Dendritic cell treated with granulocyte-macrophage colony-stimulating factor and Interleukin-4, amounts not matched to agents 40 ng/mL and 50 ng/mL, for 4 days (primary cell): ENCODE measurements around the gene COX19.

Experiments used
- H3K27ac Mint-ChIP-seq: one replicate; pipeline ENCODE4 v1.8.0; 2022; ENCODE audit warnings: mild to moderate bottlenecking, mixed read lengths
- H3K27me3 Mint-ChIP-seq: one replicate; pipeline ENCODE4 v1.8.0; 2022; ENCODE audit warnings: mild to moderate bottlenecking, mixed read lengths
- H3K36me3 Mint-ChIP-seq: one replicate; pipeline ENCODE4 v1.8.0; 2022; ENCODE audit warnings: low read depth, mixed read lengths
- H3K4me1 Mint-ChIP-seq: one replicate; pipeline ENCODE4 v1.8.0; 2022; ENCODE audit warnings: low read depth, mixed read lengths
- H3K4me3 Mint-ChIP-seq: one replicate; pipeline ENCODE4 v1.8.0; 2022; ENCODE audit warnings: mild to moderate bottlenecking, moderate library complexity, mixed read lengths
- H3K9me3 Mint-ChIP-seq: one replicate; pipeline ENCODE4 v1.8.0; 2022; ENCODE audit warnings: mixed read lengths
- intact Hi-C: fragments of 100-400 bp; cut with micrococcal nuclease; formaldehyde crosslinking; loops from one replicate; pipeline ENCODE4 v1.15.0; 2022

The COX19 gene

GRCh38 chr7:959271-959670 is 16.1 kb downstream of the COX19 start:
- Mint-ChIP-seq H3K4me3 (no peak overlapping the region), H3K36me3 (no peaks in the 10 kb centered on the region), H3K27ac (no peak overlapping the region), H3K27me3 (peaks cover 40% of the 10 kb centered on the region), H3K9me3 (no peaks in the 10 kb centered on the region), H3K4me1 (peaks cover 68% of the 10 kb centered on the region)
- intact Hi-C loops: no loop called here

- intact Hi-C loops: no loop called here
- Mint-ChIP-seq H3K9me3 (no peaks in the 10 kb centered on the region), H3K27me3 (peaks cover 38% of the 10 kb centered on the region), H3K27ac (peak overlapping the region; percentile 60), H3K4me1 (peaks cover 60% of the 10 kb centered on the region), H3K36me3 (no peaks in the 10 kb centered on the region), H3K4me3 (peak overlapping the region; percentile 4)
Measured at GRCh38 chr7:958221-959200, 16.8 kb downstream of the COX19 start.

GRCh38 chr7:957418-958220 is 17.7 kb downstream of the COX19 start:
- Mint-ChIP-seq H3K9me3 (no peaks in the 10 kb centered on the region), H3K4me3 (no peak overlapping the region), H3K27ac (peak overlapping the region; percentile 60), H3K4me1 (peaks cover 61% of the 10 kb centered on the region), H3K36me3 (no peaks in the 10 kb centered on the region), H3K27me3 (peaks cover 34% of the 10 kb centered on the region)
- intact Hi-C loops: no loop called here

DNA sequence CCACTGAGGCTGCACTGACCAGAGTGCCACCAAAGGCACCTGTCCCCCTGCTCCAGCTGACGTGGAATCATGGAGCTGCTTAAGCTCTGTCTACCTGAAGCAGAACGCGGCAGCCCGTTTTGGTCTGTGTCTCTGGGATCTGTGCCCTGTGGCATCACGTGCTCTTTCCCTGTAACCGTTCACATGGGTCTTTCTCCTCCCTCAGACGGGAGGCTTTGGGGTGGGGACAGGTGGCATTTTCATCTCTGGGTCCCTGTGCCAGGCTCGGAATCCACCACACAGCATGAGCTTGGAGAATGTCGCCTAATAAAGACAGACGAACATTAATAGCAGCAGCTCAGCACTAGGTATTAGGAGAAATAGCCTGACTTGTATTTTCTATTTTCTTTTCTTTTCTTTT is 19.3 kb downstream of the COX19 start:
- no peaks in the 10 kb centered on the region for H3K9me3 Mint-ChIP-seq
- H3K27ac Mint-ChIP-seq: no peak overlapping the region
- intact Hi-C loops: no loop called here
- H3K27me3 Mint-ChIP-seq: peaks cover 26% of the 10 kb centered on the region
- H3K4me1 Mint-ChIP-seq: peaks cover 66% of the 10 kb centered on the region
- H3K4me3 Mint-ChIP-seq: no peak overlapping the region
- H3K36me3 Mint-ChIP-seq: peaks cover 6% of the 10 kb centered on the region

DNA sequence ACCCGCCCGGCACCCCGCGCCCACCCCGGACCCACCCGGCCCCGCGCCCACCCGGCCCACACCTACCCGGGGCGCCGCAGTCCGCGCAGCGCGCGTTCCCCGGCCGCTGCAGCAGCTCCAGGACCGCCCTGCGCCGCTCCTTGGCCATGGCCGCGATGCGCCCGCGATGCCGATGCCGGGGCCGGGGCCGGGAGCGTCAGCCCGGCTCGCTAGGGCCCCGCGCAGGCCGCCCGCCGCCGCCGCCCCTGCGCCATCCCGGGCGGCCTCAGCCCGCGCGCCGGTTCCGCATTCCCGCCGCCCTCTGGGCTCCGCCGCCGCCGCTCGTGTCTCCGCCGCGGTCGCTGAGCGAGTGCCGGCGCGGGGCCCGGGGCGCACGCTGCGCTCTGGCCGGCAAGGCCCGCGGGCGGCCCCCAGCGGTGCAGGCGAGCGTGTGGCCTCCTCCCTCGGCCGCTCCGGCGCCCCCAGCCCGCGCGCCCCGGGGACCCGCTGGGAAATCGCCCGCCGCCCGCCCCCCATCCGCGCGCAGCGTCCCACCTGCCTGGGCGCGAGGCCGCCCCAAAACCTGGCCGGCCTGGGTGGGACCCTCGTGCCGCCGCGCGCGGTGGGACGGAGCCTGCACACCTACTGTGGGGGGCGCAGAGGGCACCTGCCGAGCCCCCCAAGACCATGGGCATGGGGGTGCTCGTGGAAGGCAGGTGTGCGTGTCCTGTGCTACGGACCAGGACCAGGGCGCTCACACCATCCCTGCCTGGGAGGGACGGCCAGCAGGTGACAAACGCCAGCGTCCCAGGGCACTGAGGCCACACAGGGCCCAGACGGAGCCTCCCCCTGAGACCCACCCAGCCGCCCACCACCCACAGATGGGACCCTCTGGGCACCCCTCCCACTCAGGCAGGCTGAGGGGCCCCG is 20.8 kb downstream of the COX19 start, which contains the start of gene ADAP1:
ADAP1 (minus strand) TSS at position 351 of the 909 bp plus-strand sequence; CDS start at position 148, 203 bp downstream.
- no peaks in the 10 kb centered on the region for H3K9me3 Mint-ChIP-seq
- peaks cover 68% of the 10 kb centered on the region for H3K4me1 Mint-ChIP-seq
- peaks cover 15% of the 10 kb centered on the region for H3K27me3 Mint-ChIP-seq
- peak within 1 kb of the TSS; percentile 78 for H3K4me3 Mint-ChIP-seq
- H3K36me3 Mint-ChIP-seq: peaks cover 19% of the 10 kb centered on the region
- H3K27ac Mint-ChIP-seq: peak within 1 kb of the TSS; percentile 78
- intact Hi-C loops: loop anchor here (1.0 kb wide), 1 partner anchor 26 kb away; no protein-coding TSS in a partner anchor

GRCh38 chr7:953547-954327 is 21.6 kb downstream of the COX19 start:
- Mint-ChIP-seq H3K27me3 (peaks cover 7% of the 10 kb centered on the region), H3K36me3 (peaks cover 28% of the 10 kb centered on the region), H3K4me1 (peaks cover 77% of the 10 kb centered on the region), H3K4me3 (peak overlapping the region; percentile 78), H3K9me3 (no peaks in the 10 kb centered on the region), H3K27ac (peak overlapping the region; percentile 78)
- intact Hi-C loops: loop anchor here (1.0 to 2.0 kb wide), 2 partner anchors 25 to 47 kb away; no protein-coding TSS in a partner anchor

DNA sequence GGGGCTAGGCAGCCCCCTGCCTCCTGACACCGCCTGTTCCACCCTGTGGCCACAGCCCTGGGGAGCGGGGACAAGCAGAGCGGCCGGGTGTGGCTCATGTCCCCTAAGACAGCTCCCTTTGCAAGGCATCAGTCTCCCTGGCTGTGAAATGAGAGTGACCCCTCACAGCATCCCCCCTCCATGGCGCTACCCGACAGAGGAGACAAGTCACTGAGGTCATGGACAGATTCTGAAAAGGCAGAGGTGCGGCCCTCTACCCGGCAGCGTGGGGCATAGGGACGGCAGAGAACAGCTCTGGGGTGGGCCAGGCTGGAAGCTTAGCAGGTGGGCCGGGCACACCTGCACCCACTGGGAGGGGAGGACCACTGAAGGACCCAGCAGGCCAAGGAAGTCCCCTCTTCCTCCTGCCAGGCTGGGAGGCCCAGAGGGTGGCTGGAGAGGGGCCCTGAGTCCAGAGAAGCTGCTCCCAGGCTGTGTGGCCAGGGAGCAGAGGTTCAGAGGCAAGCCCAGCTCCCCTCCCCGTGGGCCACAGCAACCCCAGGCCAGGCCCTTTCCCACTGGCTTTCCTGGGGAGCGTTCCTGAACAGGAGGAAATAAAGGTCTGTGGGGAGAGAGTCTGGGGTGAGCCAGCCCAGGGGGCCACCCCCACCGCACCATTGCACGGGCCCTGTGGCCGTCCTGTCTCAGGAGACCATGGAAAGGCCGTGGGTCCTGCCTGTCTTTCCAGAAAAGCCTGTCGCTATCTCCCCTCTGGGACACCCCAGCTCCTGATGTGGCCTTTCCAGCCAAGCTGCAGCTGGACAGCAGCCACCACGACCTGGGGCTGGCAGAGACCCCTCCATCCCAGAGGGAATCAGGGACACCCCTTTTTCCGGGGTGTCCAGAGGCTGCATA is 22.6 kb downstream of the COX19 start:
- Mint-ChIP-seq H3K27me3 (peaks cover 5% of the 10 kb centered on the region), H3K27ac (peak overlapping the region; percentile 78), H3K36me3 (peaks cover 37% of the 10 kb centered on the region), H3K4me1 (peaks cover 77% of the 10 kb centered on the region), H3K4me3 (peak overlapping the region; percentile 78), H3K9me3 (no peaks in the 10 kb centered on the region)
- intact Hi-C loops: loop anchor here (2.0 kb wide), 1 partner anchor 46 kb away; no protein-coding TSS in a partner anchor

- H3K36me3 Mint-ChIP-seq: peaks cover 45% of the 10 kb centered on the region
- H3K27ac Mint-ChIP-seq: peak overlapping the region; percentile 39
- no peaks in the 10 kb centered on the region for H3K9me3 Mint-ChIP-seq
- H3K4me3 Mint-ChIP-seq: peak overlapping the region; percentile 78
- intact Hi-C loops: loop anchor here (2.0 kb wide), 1 partner anchor 45 kb away; no protein-coding TSS in a partner anchor
- peaks cover 5% of the 10 kb centered on the region for H3K27me3 Mint-ChIP-seq
- H3K4me1 Mint-ChIP-seq: peaks cover 76% of the 10 kb centered on the region
Measured at GRCh38 chr7:951881-952547, 23.3 kb downstream of the COX19 start.

- no peaks in the 10 kb centered on the region for H3K27me3 Mint-ChIP-seq
Measured at GRCh38 chr7:949021-949934, 26.1 kb downstream of the COX19 start.

DNA sequence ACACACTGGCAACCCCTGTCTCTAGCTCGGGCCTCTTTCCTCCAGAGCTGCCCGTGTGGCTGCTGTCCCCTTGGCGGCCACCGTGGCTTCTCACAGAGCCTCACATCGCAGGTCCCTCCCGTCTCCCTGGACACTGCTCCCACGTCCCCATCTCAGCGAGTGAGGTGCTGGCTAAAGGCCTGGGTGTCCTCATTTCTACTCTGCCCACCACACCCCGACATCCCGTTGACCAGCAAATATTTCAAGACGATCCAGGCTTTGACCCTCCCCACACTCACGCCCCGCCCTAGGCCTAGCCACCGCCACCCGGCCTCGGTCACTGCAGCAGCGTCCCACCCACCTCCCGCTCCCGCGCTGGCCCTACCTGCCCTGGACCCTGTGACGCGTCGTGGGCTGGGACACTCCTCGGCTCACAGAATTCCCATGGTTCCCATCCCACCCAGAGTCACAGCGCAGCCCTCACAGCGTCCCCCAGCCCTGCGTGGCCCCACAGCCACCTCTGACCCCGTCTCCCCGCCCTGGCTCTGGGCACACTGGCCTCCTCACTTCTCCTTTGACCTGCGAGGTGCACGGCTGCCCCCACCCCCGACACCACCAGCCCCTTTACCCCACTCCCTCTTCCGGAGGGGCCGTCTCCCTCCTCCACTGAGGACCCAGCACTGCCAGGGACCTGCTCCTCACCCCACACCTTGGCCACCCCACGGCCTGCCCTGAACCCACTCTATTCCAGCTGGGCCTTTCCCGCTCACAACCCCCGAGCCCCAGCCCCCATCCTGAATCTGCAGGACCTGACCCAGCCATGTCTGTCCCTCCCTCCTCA is 27.7 kb downstream of the COX19 start:
- H3K4me3 Mint-ChIP-seq: no peak overlapping the region
- no peak overlapping the region for H3K27ac Mint-ChIP-seq
- H3K9me3 Mint-ChIP-seq: no peaks in the 10 kb centered on the region
- H3K27me3 Mint-ChIP-seq: no peaks in the 10 kb centered on the region
- peaks cover 65% of the 10 kb centered on the region for H3K4me1 Mint-ChIP-seq
- intact Hi-C loops: no loop called here
- H3K36me3 Mint-ChIP-seq: peaks cover 69% of the 10 kb centered on the region

More at GRCh38 chr7:949021-949934, 26.1 kb downstream of the COX19 start:
- Mint-ChIP-seq H3K36me3 (peaks cover 69% of the 10 kb centered on the region), H3K9me3 (no peaks in the 10 kb centered on the region), H3K4me3 (no peak overlapping the region), H3K4me1 (peaks cover 72% of the 10 kb centered on the region), H3K27ac (peak overlapping the region; percentile 26)
- intact Hi-C loops: no loop called here
